Vagina (tissue), 2 donors: ENCODE measurements around the gene TSNAXIP1.

Experiments used
- POLR2A ChIP-seq, 2 donors: fragments of 450-650 bp; IDR thresholded peaks; one replicate each; pipeline ENCODE4 v1.6.1; 2017; ENCODE audit warnings: antibody characterized with exemption in 2 of 2, mild to moderate bottlenecking in 2 of 2, moderate library complexity in 2 of 2
- TF ChIP-seq, protein P1 (sequence below), 3 experiments: fragments of 450-650 bp in 2 of 3; fragments of 200-600 bp in 1 of 3; sonication (generic) in 1 of 3; IDR thresholded peaks; one replicate each; pipeline ENCODE4 v1.5.1; 2017 to 2019; ENCODE audit warnings: antibody characterized with exemption in 3 of 3, mild to moderate bottlenecking in 2 of 3, moderate library complexity in 2 of 3

DNA sequence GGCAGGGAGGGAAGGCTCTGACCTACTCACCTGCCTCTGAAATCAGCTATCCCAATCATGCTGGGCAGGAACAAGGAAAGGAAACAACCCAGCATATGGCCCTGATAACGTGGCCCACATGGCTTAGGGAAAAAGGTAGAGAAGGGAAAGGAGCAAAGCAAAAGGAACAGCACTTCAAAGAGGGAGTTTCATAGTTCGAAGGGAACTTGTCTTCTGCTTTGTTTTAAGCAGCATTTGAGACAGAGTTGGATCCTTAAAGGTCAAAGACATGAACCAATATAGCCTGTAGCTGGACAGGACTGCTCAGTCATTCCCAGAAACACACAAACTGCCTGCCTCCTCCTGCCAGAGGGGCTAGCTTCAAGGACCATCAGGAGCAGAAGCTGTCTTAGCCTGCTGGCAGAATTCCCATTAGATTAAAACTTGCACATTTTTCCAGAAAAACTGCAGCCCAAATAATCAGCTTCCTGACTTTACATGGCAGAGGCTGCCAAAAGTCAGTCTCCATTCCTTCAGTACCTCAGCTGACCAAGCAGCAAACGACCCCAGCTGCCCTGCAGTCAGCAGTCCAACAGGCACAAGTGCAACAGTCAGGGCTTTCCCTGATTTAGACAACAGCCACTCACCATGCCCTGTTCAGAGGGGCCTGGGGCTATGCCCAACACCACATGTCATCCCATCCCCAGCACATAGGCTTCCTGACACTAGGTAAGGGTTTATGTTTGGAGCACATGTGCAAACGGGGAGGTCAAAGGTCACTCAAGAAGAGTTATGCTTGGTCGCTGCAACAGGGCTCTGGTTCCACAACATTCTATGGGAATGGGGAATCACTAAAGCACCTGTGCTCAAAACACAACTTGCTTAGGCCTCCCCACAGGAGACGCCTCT lies 32.9 kb upstream of the TSNAXIP1 start:
- TF ChIP-seq, protein P1, sequence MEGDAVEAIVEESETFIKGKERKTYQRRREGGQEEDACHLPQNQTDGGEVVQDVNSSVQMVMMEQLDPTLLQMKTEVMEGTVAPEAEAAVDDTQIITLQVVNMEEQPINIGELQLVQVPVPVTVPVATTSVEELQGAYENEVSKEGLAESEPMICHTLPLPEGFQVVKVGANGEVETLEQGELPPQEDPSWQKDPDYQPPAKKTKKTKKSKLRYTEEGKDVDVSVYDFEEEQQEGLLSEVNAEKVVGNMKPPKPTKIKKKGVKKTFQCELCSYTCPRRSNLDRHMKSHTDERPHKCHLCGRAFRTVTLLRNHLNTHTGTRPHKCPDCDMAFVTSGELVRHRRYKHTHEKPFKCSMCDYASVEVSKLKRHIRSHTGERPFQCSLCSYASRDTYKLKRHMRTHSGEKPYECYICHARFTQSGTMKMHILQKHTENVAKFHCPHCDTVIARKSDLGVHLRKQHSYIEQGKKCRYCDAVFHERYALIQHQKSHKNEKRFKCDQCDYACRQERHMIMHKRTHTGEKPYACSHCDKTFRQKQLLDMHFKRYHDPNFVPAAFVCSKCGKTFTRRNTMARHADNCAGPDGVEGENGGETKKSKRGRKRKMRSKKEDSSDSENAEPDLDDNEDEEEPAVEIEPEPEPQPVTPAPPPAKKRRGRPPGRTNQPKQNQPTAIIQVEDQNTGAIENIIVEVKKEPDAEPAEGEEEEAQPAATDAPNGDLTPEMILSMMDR (IDR thresholded peaks at IDR 0.05) = no peak
- TF ChIP-seq POLR2A (IDR thresholded peaks at IDR 0.05) = no peak
